ENCODE measurements around the gene CACNA1C.

DNA sequence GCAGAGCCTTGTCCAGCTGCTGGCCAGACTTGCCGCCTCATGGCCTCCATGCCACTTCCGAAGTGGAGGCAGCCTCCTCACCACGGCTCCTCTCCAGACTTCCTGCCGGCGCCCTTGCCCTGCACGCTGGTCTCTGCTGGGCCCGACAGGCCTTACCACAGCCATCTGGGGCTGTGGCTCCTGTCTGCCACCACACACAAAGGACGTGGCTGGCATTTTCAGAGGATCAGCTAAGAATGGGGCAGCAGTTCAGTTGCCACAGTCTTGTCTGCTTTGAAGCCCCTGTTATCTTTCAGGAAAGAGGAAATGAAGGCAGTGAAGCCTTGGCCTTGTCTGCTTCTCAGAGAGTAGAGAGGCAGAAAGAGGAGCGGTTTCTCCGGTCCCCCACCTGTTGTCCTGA lies 564.0 kb downstream of the CACNA1C start:
- TF ChIP-seq, protein P1, sequence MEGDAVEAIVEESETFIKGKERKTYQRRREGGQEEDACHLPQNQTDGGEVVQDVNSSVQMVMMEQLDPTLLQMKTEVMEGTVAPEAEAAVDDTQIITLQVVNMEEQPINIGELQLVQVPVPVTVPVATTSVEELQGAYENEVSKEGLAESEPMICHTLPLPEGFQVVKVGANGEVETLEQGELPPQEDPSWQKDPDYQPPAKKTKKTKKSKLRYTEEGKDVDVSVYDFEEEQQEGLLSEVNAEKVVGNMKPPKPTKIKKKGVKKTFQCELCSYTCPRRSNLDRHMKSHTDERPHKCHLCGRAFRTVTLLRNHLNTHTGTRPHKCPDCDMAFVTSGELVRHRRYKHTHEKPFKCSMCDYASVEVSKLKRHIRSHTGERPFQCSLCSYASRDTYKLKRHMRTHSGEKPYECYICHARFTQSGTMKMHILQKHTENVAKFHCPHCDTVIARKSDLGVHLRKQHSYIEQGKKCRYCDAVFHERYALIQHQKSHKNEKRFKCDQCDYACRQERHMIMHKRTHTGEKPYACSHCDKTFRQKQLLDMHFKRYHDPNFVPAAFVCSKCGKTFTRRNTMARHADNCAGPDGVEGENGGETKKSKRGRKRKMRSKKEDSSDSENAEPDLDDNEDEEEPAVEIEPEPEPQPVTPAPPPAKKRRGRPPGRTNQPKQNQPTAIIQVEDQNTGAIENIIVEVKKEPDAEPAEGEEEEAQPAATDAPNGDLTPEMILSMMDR (IDR thresholded peaks at IDR 0.05), result no peak
- TF ChIP-seq EZH2 (IDR thresholded peaks at IDR 0.05; ENCODE audit: borderline replicate concordance, insufficient read depth, low read depth, low read length, poor library complexity, severe bottlenecking), result no peak

Data from B cell (primary cell).